GM23338 (cell line): ENCODE results near the gene RPS19.

Source experiments
- EZH2 ChIP-seq: fragments of 200-600 bp; sonication (generic); IDR thresholded peaks from one replicate; pipeline ENCODE4 v1.8.0; 2017; ENCODE audit warnings: antibody characterized with exemption, mild to moderate bottlenecking, low read depth; ENCODE audit not compliant: unreplicated experiment
- EZH2phosphoT487 ChIP-seq: fragments of 200-600 bp; sonication (generic); IDR thresholded peaks from one replicate; pipeline ENCODE4 v1.8.1; 2018; ENCODE audit warnings: antibody characterized with exemption; ENCODE audit not compliant: unreplicated experiment
- POLR2AphosphoS5 ChIP-seq: IDR thresholded peaks from 2 replicates; pipeline ENCODE4 v1.6.1; 2016; ENCODE audit warnings: antibody characterized with exemption, low read depth
- ZNF114 ChIP-seq: fragments of 250-450 bp; sonication (Bioruptor Pico); IDR thresholded peaks from 2 replicates; pipeline ENCODE4 v1.5.0; 2020; ENCODE audit warnings: mild to moderate bottlenecking, moderate library complexity
- TF ChIP-seq, protein P1 (sequence below), 2 experiments: fragments of 200-600 bp in 1 of 2; sonication (generic) in 1 of 2; conservative IDR thresholded peaks; 2 replicates each; pipeline versions ENCODE4 v1.5.1 to v1.6.1; 2016 to 2017; ENCODE audit warnings: antibody characterized with exemption in 2 of 2, low read depth in 2 of 2, mild to moderate bottlenecking in 2 of 2, moderate library complexity in 1 of 2
- TF ChIP-seq, protein P2 (sequence below): IDR thresholded peaks from 2 replicates; pipeline ENCODE4 v1.6.1; 2016; ENCODE audit warnings: antibody characterized with exemption
- TF ChIP-seq, protein P3 (sequence below): IDR thresholded peaks from one replicate; pipeline ENCODE4 v1.6.1; 2018; ENCODE audit warnings: antibody characterized with exemption; ENCODE audit not compliant: unreplicated experiment

DNA sequence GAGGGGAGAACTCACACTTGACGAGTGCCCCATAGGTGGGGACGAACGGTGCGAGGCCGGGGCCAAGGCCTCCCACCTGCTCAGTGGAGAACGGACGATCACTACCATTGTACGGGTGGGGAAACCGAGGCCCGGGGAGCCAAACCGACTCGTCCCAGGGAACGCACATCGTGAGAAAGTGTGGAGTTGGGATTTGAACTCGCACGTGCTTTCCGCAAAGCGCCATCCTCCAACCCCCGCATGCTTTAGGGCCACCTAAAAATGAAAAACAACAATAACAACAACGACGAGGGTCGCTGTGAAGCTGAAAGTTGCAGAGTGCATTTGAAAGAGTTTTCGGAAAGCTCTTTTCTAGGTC, 23.4 kb downstream of the RPS19 start:
- TF ChIP-seq EZH2phosphoT487: no peak
- TF ChIP-seq, protein P1, sequence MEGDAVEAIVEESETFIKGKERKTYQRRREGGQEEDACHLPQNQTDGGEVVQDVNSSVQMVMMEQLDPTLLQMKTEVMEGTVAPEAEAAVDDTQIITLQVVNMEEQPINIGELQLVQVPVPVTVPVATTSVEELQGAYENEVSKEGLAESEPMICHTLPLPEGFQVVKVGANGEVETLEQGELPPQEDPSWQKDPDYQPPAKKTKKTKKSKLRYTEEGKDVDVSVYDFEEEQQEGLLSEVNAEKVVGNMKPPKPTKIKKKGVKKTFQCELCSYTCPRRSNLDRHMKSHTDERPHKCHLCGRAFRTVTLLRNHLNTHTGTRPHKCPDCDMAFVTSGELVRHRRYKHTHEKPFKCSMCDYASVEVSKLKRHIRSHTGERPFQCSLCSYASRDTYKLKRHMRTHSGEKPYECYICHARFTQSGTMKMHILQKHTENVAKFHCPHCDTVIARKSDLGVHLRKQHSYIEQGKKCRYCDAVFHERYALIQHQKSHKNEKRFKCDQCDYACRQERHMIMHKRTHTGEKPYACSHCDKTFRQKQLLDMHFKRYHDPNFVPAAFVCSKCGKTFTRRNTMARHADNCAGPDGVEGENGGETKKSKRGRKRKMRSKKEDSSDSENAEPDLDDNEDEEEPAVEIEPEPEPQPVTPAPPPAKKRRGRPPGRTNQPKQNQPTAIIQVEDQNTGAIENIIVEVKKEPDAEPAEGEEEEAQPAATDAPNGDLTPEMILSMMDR (conservative IDR thresholded peaks at IDR 0.05; ENCODE audit: low read depth in 2 of 2): no peak
- TF ChIP-seq POLR2AphosphoS5: no peak
- TF ChIP-seq, protein P2, sequence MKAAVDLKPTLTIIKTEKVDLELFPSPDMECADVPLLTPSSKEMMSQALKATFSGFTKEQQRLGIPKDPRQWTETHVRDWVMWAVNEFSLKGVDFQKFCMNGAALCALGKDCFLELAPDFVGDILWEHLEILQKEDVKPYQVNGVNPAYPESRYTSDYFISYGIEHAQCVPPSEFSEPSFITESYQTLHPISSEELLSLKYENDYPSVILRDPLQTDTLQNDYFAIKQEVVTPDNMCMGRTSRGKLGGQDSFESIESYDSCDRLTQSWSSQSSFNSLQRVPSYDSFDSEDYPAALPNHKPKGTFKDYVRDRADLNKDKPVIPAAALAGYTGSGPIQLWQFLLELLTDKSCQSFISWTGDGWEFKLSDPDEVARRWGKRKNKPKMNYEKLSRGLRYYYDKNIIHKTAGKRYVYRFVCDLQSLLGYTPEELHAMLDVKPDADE: no peak
- TF ChIP-seq EZH2: no peak
- TF ChIP-seq, protein P3, sequence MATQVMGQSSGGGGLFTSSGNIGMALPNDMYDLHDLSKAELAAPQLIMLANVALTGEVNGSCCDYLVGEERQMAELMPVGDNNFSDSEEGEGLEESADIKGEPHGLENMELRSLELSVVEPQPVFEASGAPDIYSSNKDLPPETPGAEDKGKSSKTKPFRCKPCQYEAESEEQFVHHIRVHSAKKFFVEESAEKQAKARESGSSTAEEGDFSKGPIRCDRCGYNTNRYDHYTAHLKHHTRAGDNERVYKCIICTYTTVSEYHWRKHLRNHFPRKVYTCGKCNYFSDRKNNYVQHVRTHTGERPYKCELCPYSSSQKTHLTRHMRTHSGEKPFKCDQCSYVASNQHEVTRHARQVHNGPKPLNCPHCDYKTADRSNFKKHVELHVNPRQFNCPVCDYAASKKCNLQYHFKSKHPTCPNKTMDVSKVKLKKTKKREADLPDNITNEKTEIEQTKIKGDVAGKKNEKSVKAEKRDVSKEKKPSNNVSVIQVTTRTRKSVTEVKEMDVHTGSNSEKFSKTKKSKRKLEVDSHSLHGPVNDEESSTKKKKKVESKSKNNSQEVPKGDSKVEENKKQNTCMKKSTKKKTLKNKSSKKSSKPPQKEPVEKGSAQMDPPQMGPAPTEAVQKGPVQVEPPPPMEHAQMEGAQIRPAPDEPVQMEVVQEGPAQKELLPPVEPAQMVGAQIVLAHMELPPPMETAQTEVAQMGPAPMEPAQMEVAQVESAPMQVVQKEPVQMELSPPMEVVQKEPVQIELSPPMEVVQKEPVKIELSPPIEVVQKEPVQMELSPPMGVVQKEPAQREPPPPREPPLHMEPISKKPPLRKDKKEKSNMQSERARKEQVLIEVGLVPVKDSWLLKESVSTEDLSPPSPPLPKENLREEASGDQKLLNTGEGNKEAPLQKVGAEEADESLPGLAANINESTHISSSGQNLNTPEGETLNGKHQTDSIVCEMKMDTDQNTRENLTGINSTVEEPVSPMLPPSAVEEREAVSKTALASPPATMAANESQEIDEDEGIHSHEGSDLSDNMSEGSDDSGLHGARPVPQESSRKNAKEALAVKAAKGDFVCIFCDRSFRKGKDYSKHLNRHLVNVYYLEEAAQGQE: no peak
- TF ChIP-seq ZNF114 (CRISPR knock-in tag): no peak
